B cell (primary cell): ENCODE results near the gene TMEM150C.

Experiments
- CTCF ChIP-seq: fragments of 200-600 bp; IDR thresholded peaks from one replicate; pipeline ENCODE4 v1.8.0; 2022; ENCODE audit warnings: antibody characterized with exemption, mild to moderate bottlenecking
- EZH2 ChIP-seq: IDR thresholded peaks from 2 replicates; pipeline ENCODE4 v1.6.1; 2012; ENCODE audit warnings: borderline replicate concordance, low read depth, mild to moderate bottlenecking, moderate library complexity, low read length; ENCODE audit not compliant: insufficient read depth, poor library complexity, severe bottlenecking

- TF ChIP-seq CTCF = no peak
- TF ChIP-seq EZH2 = no peak
Observed at GRCh38 chr4:82491251-82491960, 70.4 kb downstream of the TMEM150C start.
